Measurements from ENCODE around the gene DDX11.
"Not testable (repeated sequence)": the region's sequence is repeated elsewhere in the genome, so short reads cannot be mapped to it uniquely, and the experiment has no call there.

Gene DDX11

DNA sequence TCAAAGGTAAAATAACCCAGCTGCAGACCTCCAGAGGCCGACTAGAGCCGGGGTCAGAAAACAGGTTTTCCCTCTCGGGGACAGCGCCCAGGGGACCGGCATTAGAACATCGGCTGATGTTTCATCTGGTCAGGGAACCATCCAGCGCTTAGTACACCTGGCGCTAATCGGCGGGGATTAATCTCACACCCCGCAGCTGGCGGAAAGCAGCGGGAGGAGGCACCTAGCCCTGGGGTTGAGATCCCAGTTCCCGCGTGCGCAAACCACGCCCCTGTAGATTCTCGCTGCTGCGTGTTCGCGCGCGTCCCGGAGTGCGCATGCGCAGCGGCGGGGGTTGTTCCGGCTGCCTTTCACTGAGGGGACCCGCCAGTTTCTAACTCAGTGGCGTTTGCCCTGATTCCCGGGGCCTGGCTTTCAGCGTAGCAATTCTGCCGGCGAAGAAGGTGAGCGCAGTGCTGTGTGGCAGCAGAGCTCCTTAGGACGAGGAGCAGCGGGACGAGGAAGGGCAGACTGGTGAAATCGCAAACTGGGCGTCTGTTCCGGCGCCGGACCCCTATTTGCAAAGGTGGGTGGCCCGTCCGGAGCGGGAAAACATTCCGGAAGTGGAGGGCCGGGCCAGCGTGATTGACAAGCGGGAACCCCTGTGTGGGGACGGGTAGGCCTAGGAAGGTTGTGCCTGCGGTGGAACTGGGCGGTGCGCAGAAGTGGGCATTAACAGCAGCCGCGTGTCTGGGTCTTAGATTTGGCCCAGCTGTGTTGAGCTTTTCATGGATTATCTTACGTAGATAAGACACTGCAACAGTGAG is at the start of gene DDX11:
Gene DDX11, plus strand, starts transcription at position 334 of the 806 bp plus-strand sequence. CDS start 4,534 bp downstream, outside the sequence.
- peak within 1 kb of the TSS; percentile 76 for H3K27ac ChIP-seq (ENCODE audit: low read depth, low read length)
- not testable (repeated sequence) for H3K36me3 ChIP-seq (ENCODE audit: control insufficient read depth, insufficient read depth, low read length); H3K9me3 ChIP-seq (ENCODE audit: control insufficient read depth, insufficient read depth, low read depth, low read length); H3K27me3 ChIP-seq (ENCODE audit: control insufficient read depth, insufficient read depth, low read length); H3K4me1 ChIP-seq (ENCODE audit: control insufficient read depth, insufficient read depth, low read length)
- peak within 1 kb of the TSS; percentile 88 for H3K9ac ChIP-seq (ENCODE audit: low read length)
- peak within 1 kb of the TSS; percentile 88 for H3K4me3 ChIP-seq (ENCODE audit: low read depth, low read length)

GRCh38 chr12:31026202-31026601 is 47.5 kb upstream of the DDX11 start:
- no peak overlapping the region for H3K27ac ChIP-seq (ENCODE audit: low read depth, low read length)
- H3K4me3 ChIP-seq (ENCODE audit: low read depth, low read length) = no peak overlapping the region
- no peak overlapping the region for H3K9ac ChIP-seq (ENCODE audit: low read length)
- H3K36me3 ChIP-seq (ENCODE audit: control insufficient read depth, insufficient read depth, low read length) = no peaks in the 10 kb centered on the region
- H3K9me3 ChIP-seq (ENCODE audit: control insufficient read depth, insufficient read depth, low read depth, low read length) = peaks cover 6% of the 10 kb centered on the region; the same call in 1 of the 2 replicates
- H3K27me3 ChIP-seq (ENCODE audit: control insufficient read depth, insufficient read depth, low read length) = no peaks in the 10 kb centered on the region
- H3K4me1 ChIP-seq (ENCODE audit: control insufficient read depth, insufficient read depth, low read length) = peaks cover 3% of the 10 kb centered on the region; the same call in 1 of the 2 replicates

GRCh38 chr12:31027006-31027405 is 46.7 kb upstream of the DDX11 start:
- not testable (repeated sequence) for H3K4me1 ChIP-seq (ENCODE audit: control insufficient read depth, insufficient read depth, low read length); H3K27me3 ChIP-seq (ENCODE audit: control insufficient read depth, insufficient read depth, low read length); H3K4me3 ChIP-seq (ENCODE audit: low read depth, low read length); H3K9ac ChIP-seq (ENCODE audit: low read length); H3K36me3 ChIP-seq (ENCODE audit: control insufficient read depth, insufficient read depth, low read length); H3K9me3 ChIP-seq (ENCODE audit: control insufficient read depth, insufficient read depth, low read depth, low read length); H3K27ac ChIP-seq (ENCODE audit: low read depth, low read length)

DNA sequence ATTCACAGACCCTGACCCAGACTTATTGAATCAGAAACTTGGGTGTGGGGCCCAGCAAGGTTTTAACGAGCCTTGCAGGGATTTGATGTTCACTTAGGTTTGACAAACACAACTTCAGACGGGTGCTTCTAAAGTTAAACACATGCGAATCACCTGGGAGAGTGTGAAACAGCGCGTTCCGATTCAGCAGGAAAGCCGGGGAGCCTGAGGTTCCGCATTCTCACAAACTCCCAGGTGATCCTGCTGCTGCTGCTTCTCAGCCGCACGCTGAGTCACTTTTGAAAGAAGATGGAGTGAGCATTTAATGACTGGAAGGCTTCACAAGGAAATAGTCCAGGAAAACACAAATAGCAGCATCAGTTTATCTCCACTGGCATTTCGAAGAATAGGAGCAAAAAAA is 44.2 kb upstream of the DDX11 start:
- Histone ChIP-seq H3K4me3 (ENCODE audit: low read depth, low read length) (no peak overlapping the region), H3K9me3 (ENCODE audit: control insufficient read depth, insufficient read depth, low read depth, low read length) (peaks cover 6% of the 10 kb centered on the region; the same call in 1 of the 2 replicates), H3K9ac (ENCODE audit: low read length) (no peak overlapping the region), H3K27ac (ENCODE audit: low read depth, low read length) (no peak overlapping the region), H3K27me3 (ENCODE audit: control insufficient read depth, insufficient read depth, low read length) (no peaks in the 10 kb centered on the region), H3K36me3 (ENCODE audit: control insufficient read depth, insufficient read depth, low read length) (no peaks in the 10 kb centered on the region), H3K4me1 (ENCODE audit: control insufficient read depth, insufficient read depth, low read length) (peaks cover 3% of the 10 kb centered on the region; the same call in 1 of the 2 replicates)

DNA sequence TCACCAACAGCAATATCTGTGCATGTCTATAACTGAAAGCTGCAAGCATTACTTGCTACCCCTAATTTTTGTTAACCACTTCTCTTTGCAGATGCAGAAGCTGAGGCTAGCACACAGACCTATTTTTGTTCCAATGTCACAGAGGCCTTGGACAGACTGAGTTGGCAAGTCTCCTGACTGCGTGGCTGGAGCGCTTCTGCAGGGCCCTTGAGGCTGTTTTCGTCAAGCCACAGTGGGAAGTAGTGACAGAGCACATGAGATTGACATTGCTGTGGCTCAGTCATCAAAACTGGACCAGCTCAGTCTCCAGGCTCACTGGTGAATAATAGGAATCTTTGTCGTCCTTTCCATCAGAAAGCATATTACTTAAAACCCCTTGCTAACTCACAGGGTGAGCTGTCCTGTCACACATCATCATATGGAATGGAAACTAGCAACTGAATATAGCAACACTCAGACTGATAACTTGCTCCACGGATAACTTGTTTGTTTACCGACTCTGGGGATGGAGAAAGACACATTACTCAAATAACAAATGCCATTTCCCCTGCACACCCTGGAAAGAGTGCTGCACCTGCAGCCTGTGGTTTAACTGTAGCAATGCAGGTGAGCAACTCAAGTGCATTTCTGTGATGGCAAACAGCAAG is 43.6 kb upstream of the DDX11 start:
- no peaks in the 10 kb centered on the region for H3K27me3 ChIP-seq (ENCODE audit: control insufficient read depth, insufficient read depth, low read length)
- no peak overlapping the region for H3K9ac ChIP-seq (ENCODE audit: low read length)
- no peak overlapping the region for H3K27ac ChIP-seq (ENCODE audit: low read depth, low read length)
- peaks cover 6% of the 10 kb centered on the region; the same call in 1 of the 2 replicates for H3K9me3 ChIP-seq (ENCODE audit: control insufficient read depth, insufficient read depth, low read depth, low read length)
- H3K4me3 ChIP-seq (ENCODE audit: low read depth, low read length) = no peak overlapping the region
- H3K36me3 ChIP-seq (ENCODE audit: control insufficient read depth, insufficient read depth, low read length) = no peaks in the 10 kb centered on the region
- peaks cover 3% of the 10 kb centered on the region; the same call in 1 of the 2 replicates for H3K4me1 ChIP-seq (ENCODE audit: control insufficient read depth, insufficient read depth, low read length)

GRCh38 chr12:31031951-31032335 is 41.7 kb upstream of the DDX11 start:
- peaks cover 3% of the 10 kb centered on the region; the same call in 1 of the 2 replicates for H3K4me1 ChIP-seq (ENCODE audit: control insufficient read depth, insufficient read depth, low read length)

DNA sequence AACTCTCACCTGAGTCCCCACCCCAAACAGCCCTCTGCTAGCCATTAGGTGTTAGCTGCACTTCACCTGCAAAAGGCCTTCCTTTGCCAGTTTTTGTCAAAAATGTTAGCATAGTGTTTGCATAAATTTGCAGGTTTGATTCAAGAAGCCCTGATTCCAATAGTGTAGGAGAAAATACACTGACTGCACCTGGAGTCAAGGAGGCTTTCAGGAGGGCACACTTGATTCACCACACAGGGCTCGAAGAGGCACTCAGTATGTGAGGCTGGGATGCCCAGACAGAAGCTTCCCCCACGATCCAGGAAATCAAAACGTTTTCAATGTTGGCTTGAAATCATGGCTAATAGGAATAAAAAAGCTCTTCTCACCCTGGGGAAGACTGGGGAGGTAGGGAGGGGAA is 40.5 kb upstream of the DDX11 start:
- Histone ChIP-seq H3K9ac (ENCODE audit: low read length) (no peak overlapping the region), H3K36me3 (ENCODE audit: control insufficient read depth, insufficient read depth, low read length) (no peaks in the 10 kb centered on the region), H3K27ac (ENCODE audit: low read depth, low read length) (no peak overlapping the region), H3K4me1 (ENCODE audit: control insufficient read depth, insufficient read depth, low read length) (peaks cover 3% of the 10 kb centered on the region; the same call in 1 of the 2 replicates), H3K9me3 (ENCODE audit: control insufficient read depth, insufficient read depth, low read depth, low read length) (no peaks in the 10 kb centered on the region), H3K4me3 (ENCODE audit: low read depth, low read length) (no peak overlapping the region), H3K27me3 (ENCODE audit: control insufficient read depth, insufficient read depth, low read length) (no peaks in the 10 kb centered on the region)

More at GRCh38 chr12:31031951-31032335, 41.7 kb upstream of the DDX11 start:
- Histone ChIP-seq H3K9me3 (ENCODE audit: control insufficient read depth, insufficient read depth, low read depth, low read length) (peaks cover under 1% of the 10 kb centered on the region; the same call in 1 of the 2 replicates), H3K4me3 (ENCODE audit: low read depth, low read length) (no peak overlapping the region), H3K27ac (ENCODE audit: low read depth, low read length) (no peak overlapping the region), H3K9ac (ENCODE audit: low read length) (no peak overlapping the region), H3K36me3 (ENCODE audit: control insufficient read depth, insufficient read depth, low read length) (no peaks in the 10 kb centered on the region), H3K27me3 (ENCODE audit: control insufficient read depth, insufficient read depth, low read length) (no peaks in the 10 kb centered on the region)

DNA sequence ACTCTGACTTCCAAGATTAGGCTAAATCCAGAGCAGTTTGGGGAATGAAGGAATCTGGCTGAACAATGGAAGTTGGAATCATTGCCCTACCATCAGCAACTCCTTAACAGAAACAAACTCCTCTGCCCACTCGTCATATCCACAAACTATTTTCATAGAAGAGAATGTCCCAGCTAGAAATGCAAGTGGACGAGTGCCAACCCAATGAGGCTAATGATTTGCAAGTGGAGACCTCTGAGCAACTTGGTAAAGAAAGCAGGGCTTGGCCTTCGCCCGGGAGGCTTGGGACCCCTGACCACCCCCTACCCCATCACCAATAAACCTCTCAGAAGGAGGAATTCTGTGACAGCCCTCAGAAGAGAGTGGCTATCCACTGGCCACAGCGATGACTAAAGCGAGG is 40.0 kb upstream of the DDX11 start:
- peaks cover 3% of the 10 kb centered on the region; the same call in 1 of the 2 replicates for H3K4me1 ChIP-seq (ENCODE audit: control insufficient read depth, insufficient read depth, low read length)
- H3K9me3 ChIP-seq (ENCODE audit: control insufficient read depth, insufficient read depth, low read depth, low read length) = no peaks in the 10 kb centered on the region
- H3K9ac ChIP-seq (ENCODE audit: low read length) = no peak overlapping the region
- no peaks in the 10 kb centered on the region for H3K36me3 ChIP-seq (ENCODE audit: control insufficient read depth, insufficient read depth, low read length)
- no peaks in the 10 kb centered on the region for H3K27me3 ChIP-seq (ENCODE audit: control insufficient read depth, insufficient read depth, low read length)
- H3K4me3 ChIP-seq (ENCODE audit: low read depth, low read length) = no peak overlapping the region
- no peak overlapping the region for H3K27ac ChIP-seq (ENCODE audit: low read depth, low read length)

- Histone ChIP-seq H3K4me1 (ENCODE audit: control insufficient read depth, insufficient read depth, low read length) (peaks cover 3% of the 10 kb centered on the region; the same call in 1 of the 2 replicates), H3K36me3 (ENCODE audit: control insufficient read depth, insufficient read depth, low read length) (no peaks in the 10 kb centered on the region), H3K27ac (ENCODE audit: low read depth, low read length) (no peak overlapping the region), H3K9me3 (ENCODE audit: control insufficient read depth, insufficient read depth, low read depth, low read length) (no peaks in the 10 kb centered on the region), H3K4me3 (ENCODE audit: low read depth, low read length) (no peak overlapping the region), H3K9ac (ENCODE audit: low read length) (no peak overlapping the region), H3K27me3 (ENCODE audit: control insufficient read depth, insufficient read depth, low read length) (peaks cover 2% of the 10 kb centered on the region; the same call in 1 of the 2 replicates)
Observed at GRCh38 chr12:31034372-31034771, 39.3 kb upstream of the DDX11 start.

GRCh38 chr12:31035226-31035625 is 38.4 kb upstream of the DDX11 start:
- Histone ChIP-seq H3K27me3 (ENCODE audit: control insufficient read depth, insufficient read depth, low read length) (peaks cover 3% of the 10 kb centered on the region; the same call in 1 of the 2 replicates), H3K27ac (ENCODE audit: low read depth, low read length) (no peak overlapping the region), H3K9ac (ENCODE audit: low read length) (no peak overlapping the region), H3K9me3 (ENCODE audit: control insufficient read depth, insufficient read depth, low read depth, low read length) (no peaks in the 10 kb centered on the region), H3K36me3 (ENCODE audit: control insufficient read depth, insufficient read depth, low read length) (no peaks in the 10 kb centered on the region), H3K4me1 (ENCODE audit: control insufficient read depth, insufficient read depth, low read length) (no peaks in the 10 kb centered on the region), H3K4me3 (ENCODE audit: low read depth, low read length) (no peak overlapping the region)
